GM13976 (cell line): ENCODE measurements around the gene LAIR2.

Experiments
- DNase-seq: peaks from one replicate; pipeline ENCODE4 v3.0.0; 2012; ENCODE audit warnings: low spot score
- CTCF ChIP-seq: IDR thresholded peaks from 2 replicates; pipeline ENCODE4 v1.5.1; 2012; ENCODE audit warnings: borderline replicate concordance, mild to moderate bottlenecking; ENCODE audit not compliant: insufficient read depth; ENCODE audit errors: extremely low read depth, missing control alignments, control extremely low read depth
- in situ Hi-C: fragments of 300-500 bp; cut with MboI; formaldehyde crosslinking; loops from one replicate; pipeline ENCODE4 v1.12.0; 2022; ENCODE audit warnings: low sequenced_read_pairs, mixed read lengths, inconsistent platforms; ENCODE audit not compliant: unreplicated experiment

LAIR2 gene

GRCh38 chr19:54552913-54553310, 50.3 kb downstream of the LAIR2 start:
- no peak for TF ChIP-seq CTCF
- no peak for DNase-seq
- in situ Hi-C loops, result no loop called here

- in situ Hi-C loops, result no loop called here
- no peak for DNase-seq
- TF ChIP-seq CTCF, result no peak
Observed at GRCh38 chr19:54554006-54554405, 51.4 kb downstream of the LAIR2 start.

GRCh38 chr19:54554896-54555295, 52.3 kb downstream of the LAIR2 start:
- in situ Hi-C loops, result no loop called here
- TF ChIP-seq CTCF, result no peak
- no peak for DNase-seq

GRCh38 chr19:54556194-54556593, 53.6 kb downstream of the LAIR2 start:
- no peak for DNase-seq
- in situ Hi-C loops, result no loop called here
- no peak for TF ChIP-seq CTCF

- in situ Hi-C loops, result no loop called here
- TF ChIP-seq CTCF, result no peak
- DNase-seq, result no peak
Observed at GRCh38 chr19:54558339-54558738, 55.7 kb downstream of the LAIR2 start.
